ENCODE data around the gene GPRIN1. TPM values are rescaled to one million over a fixed set of nuclear protein-coding genes. Genes with fewer than 3 reads are reported as not detected.

Gene GPRIN1
- total RNA-seq, 1 donor from 2014 or later, result 0.67 TPM

DNA sequence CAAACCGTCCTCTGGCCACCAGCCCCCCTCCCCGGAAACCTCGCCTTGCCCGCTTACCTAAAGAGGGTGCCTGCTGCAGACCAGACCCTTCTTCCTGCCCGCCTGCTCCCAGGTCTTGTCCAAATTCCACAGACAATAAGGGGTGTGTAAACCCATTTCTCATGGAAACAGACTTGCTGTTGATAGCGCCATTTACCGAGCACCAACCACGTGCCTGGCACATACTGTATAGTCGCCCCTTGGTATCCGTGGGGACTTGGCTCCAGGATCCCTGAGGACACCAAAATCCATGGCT is 35.7 kb downstream of the GPRIN1 start:
- no peaks in the 10 kb centered on the region for H3K79me2 ChIP-seq (ENCODE audit: low read depth)
- Mint-ChIP-seq H3K9me3 (no peaks in the 10 kb centered on the region), H3K4me3 (no peak overlapping the region), H3K27ac (peak overlapping the region; percentile 29), H3K36me3 (no peaks in the 10 kb centered on the region), H3K4me1 (peaks cover 8% of the 10 kb centered on the region), H3K27me3 (ENCODE audit: insufficient read depth, low read depth) (peaks cover 13% of the 10 kb centered on the region)
- no peak overlapping the region for H3K27ac ChIP-seq
- DNase-seq (ENCODE audit: low spot score), result no peak
- H3K9ac ChIP-seq, result no peak overlapping the region
- peaks cover 7% of the 10 kb centered on the region for H3K27me3 ChIP-seq
- H2AFZ ChIP-seq (replicated peaks), result peak overlapping the region; percentile 30
- no peak for TF ChIP-seq EZH2phosphoT487 (IDR thresholded peaks at IDR 0.05)
- TF ChIP-seq, protein P1, sequence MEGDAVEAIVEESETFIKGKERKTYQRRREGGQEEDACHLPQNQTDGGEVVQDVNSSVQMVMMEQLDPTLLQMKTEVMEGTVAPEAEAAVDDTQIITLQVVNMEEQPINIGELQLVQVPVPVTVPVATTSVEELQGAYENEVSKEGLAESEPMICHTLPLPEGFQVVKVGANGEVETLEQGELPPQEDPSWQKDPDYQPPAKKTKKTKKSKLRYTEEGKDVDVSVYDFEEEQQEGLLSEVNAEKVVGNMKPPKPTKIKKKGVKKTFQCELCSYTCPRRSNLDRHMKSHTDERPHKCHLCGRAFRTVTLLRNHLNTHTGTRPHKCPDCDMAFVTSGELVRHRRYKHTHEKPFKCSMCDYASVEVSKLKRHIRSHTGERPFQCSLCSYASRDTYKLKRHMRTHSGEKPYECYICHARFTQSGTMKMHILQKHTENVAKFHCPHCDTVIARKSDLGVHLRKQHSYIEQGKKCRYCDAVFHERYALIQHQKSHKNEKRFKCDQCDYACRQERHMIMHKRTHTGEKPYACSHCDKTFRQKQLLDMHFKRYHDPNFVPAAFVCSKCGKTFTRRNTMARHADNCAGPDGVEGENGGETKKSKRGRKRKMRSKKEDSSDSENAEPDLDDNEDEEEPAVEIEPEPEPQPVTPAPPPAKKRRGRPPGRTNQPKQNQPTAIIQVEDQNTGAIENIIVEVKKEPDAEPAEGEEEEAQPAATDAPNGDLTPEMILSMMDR (IDR thresholded peaks at IDR 0.05), result no peak
- TF ChIP-seq EZH2 (IDR thresholded peaks at IDR 0.05), result no peak
- H3K36me3 ChIP-seq, result no peaks in the 10 kb centered on the region
- no peaks in the 10 kb centered on the region for H4K20me1 ChIP-seq (ENCODE audit: low read depth)
- no peaks in the 10 kb centered on the region for H3K9me3 ChIP-seq (ENCODE audit: low read depth)
- H3K4me1 ChIP-seq, result no peaks in the 10 kb centered on the region
- H3K4me3 ChIP-seq, result no peak overlapping the region
- no peak overlapping the region for H3K4me2 ChIP-seq
- no peaks in the 10 kb centered on the region for H3F3A ChIP-seq (ENCODE audit: low read depth)

DNA sequence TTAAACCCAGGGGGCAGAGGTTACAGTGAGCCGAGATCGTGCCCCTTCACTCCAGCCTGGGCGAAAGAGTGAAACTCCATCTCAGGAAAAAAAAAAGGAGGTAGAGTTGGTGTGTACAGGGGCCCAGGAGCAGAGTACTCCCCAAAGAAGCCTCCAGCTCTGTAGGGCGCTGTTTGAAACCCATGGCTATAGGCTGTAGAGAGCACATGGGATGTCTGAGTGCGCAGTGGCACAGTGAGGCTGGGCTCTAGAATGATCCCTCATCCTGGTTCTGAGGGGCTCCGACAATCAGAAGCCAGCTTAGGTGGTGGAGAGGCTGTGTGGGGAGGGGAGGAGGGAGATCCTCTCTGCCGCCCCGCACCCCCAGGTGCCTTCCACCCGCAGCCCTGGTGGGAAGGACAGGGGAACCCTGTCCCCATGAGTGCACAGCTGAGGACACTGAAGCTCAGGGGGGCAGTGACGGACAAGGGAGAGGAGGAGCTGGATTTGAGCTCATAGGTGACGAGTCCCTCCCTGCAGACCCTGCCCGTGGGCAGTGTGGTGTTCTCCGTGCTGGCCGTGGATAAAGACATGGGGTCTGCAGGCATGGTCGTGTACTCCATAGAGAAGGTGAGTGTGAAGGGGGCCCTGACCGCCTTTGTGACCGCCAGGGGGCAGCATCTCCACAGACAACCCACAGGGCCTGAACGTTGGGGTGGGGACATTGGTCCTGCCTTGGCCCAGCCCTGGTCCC is 36.2 kb downstream of the GPRIN1 start:
- Mint-ChIP-seq H3K9me3 (no peaks in the 10 kb centered on the region), H3K27ac (peak overlapping the region; percentile 29), H3K27me3 (ENCODE audit: insufficient read depth, low read depth) (peaks cover 13% of the 10 kb centered on the region), H3K4me1 (peaks cover 8% of the 10 kb centered on the region), H3K36me3 (no peaks in the 10 kb centered on the region), H3K4me3 (no peak overlapping the region)
- Histone ChIP-seq H3K4me3 (no peak overlapping the region), H3F3A (ENCODE audit: low read depth) (no peaks in the 10 kb centered on the region), H3K79me2 (ENCODE audit: low read depth) (no peaks in the 10 kb centered on the region), H3K27me3 (peaks cover 2% of the 10 kb centered on the region), H3K4me2 (no peak overlapping the region), H3K9me3 (ENCODE audit: low read depth) (no peaks in the 10 kb centered on the region), H3K36me3 (no peaks in the 10 kb centered on the region), H3K4me1 (no peaks in the 10 kb centered on the region), H4K20me1 (ENCODE audit: low read depth) (no peaks in the 10 kb centered on the region), H3K27ac (no peak overlapping the region), H2AFZ (replicated peaks) (peak overlapping the region; percentile 30), H3K9ac (no peak overlapping the region)
- DNase-seq (ENCODE audit: low spot score), result peak; percentile 75
- TF ChIP-seq EZH2phosphoT487 (IDR thresholded peaks at IDR 0.05), result no peak
- TF ChIP-seq, protein P1 (IDR thresholded peaks at IDR 0.05), result peak; percentile 82

DNA sequence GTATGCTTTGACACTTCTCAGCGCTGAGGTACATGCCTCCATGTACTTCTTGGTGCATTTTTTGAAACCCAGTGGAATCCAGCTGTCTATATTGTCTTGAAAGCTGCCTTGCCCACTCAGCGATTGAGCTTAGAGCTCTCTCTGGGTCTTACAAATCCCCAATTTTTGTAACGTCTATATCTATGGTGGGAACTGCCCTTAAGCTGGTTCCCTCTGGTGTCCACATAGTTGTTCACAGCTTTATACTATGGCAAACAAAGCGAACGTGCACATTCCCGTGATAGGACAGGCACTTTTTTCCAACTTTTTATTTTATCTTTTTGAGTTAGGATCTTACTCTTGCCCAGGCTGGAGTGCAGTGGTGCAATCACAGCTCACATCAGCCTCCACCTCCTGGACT is 39.9 kb downstream of the GPRIN1 start:
- H3F3A ChIP-seq (ENCODE audit: low read depth), result no peaks in the 10 kb centered on the region
- H3K27me3 Mint-ChIP-seq (ENCODE audit: insufficient read depth, low read depth), result peaks cover 8% of the 10 kb centered on the region
- no peak overlapping the region for H2AFZ ChIP-seq (replicated peaks)
- H3K9me3 Mint-ChIP-seq, result peaks cover 3% of the 10 kb centered on the region
- H3K4me1 Mint-ChIP-seq, result peaks cover 4% of the 10 kb centered on the region
- no peaks in the 10 kb centered on the region for H3K27me3 ChIP-seq
- no peaks in the 10 kb centered on the region for H3K36me3 Mint-ChIP-seq
- TF ChIP-seq EZH2phosphoT487 (IDR thresholded peaks at IDR 0.05), result no peak
- no peak for TF ChIP-seq EZH2 (IDR thresholded peaks at IDR 0.05)
- TF ChIP-seq, protein P1 (IDR thresholded peaks at IDR 0.05), result no peak
- no peaks in the 10 kb centered on the region for H3K9me3 ChIP-seq (ENCODE audit: low read depth)
- H3K4me2 ChIP-seq, result no peak overlapping the region
- no peaks in the 10 kb centered on the region for H4K20me1 ChIP-seq (ENCODE audit: low read depth)
- no peaks in the 10 kb centered on the region for H3K36me3 ChIP-seq
- no peak overlapping the region for H3K9ac ChIP-seq
- no peak overlapping the region for H3K27ac ChIP-seq
- no peak overlapping the region for H3K27ac Mint-ChIP-seq
- no peak overlapping the region for H3K4me3 ChIP-seq
- H3K4me3 Mint-ChIP-seq, result no peak overlapping the region
- H3K4me1 ChIP-seq, result no peaks in the 10 kb centered on the region
- H3K79me2 ChIP-seq (ENCODE audit: low read depth), result no peaks in the 10 kb centered on the region
- DNase-seq (ENCODE audit: low spot score), result no peak
